ENCODE data around the gene BCCIP.

Gene BCCIP

DNA sequence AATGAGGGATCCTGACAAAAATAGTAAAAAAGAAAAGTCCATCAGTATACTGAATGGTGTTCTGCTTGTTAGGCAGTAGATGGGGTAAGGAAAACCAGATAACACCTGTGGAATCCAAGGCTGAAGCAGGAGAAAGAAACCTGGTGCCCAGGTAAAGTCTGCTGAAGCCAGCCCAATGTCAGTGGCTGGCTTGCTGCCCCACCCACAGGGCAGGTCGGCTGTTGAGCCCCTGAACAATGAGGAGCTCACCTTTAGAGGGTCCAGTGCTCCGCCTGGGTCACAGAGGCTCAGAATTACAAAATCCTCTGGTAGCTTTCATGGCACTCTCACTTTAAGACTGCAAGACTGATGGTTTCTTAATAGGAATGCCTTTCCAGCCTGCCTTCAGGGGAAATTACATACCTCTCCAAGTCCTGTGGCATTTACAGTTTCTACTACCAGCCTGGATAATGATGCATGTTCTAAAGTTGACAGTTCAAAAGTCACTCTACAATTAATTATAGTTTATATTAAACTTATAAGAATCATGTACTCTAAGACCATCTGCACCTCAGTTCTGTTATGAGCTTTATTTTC, 33.9 kb downstream of the BCCIP start:
- TF ChIP-seq, protein P1, sequence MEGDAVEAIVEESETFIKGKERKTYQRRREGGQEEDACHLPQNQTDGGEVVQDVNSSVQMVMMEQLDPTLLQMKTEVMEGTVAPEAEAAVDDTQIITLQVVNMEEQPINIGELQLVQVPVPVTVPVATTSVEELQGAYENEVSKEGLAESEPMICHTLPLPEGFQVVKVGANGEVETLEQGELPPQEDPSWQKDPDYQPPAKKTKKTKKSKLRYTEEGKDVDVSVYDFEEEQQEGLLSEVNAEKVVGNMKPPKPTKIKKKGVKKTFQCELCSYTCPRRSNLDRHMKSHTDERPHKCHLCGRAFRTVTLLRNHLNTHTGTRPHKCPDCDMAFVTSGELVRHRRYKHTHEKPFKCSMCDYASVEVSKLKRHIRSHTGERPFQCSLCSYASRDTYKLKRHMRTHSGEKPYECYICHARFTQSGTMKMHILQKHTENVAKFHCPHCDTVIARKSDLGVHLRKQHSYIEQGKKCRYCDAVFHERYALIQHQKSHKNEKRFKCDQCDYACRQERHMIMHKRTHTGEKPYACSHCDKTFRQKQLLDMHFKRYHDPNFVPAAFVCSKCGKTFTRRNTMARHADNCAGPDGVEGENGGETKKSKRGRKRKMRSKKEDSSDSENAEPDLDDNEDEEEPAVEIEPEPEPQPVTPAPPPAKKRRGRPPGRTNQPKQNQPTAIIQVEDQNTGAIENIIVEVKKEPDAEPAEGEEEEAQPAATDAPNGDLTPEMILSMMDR (conservative IDR thresholded peaks at IDR 0.05) = no peak
- no peak for TF ChIP-seq ZFX (IDR thresholded peaks at IDR 0.05)
- no peak overlapping the region for H3K27ac ChIP-seq

DNA sequence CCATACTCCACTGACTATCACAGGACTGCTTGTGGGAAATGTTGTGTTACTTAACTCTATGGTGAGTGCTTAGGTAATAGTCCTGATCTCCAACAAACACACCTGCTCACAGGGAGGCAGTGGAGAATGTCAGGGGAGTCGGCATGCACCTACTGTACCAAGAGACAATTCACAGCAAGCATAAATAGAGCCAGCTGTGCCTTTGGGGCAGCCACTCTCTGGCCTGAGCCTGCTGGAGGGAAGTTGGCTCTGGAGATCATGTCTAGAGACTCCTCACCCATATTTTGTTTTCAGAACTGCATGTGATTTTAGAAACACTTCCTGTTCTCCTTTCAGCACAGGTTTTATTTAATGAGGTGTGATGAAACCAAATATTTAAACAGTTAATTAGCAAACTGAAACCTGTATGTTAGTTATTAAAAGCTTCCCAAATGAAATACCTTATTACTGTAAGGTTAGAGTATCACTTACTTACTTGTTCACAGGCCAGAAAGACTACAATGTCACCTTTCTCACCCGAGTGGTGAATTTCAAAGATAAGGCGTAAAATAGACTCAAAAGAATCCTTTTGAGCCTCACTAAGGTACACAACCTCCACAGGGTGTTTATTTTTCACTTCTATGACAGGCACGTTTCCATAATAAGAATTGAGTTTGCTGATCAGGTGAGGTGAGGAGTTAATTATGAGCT, 35.9 kb downstream of the BCCIP start:
- TF ChIP-seq, protein P1 (conservative IDR thresholded peaks at IDR 0.05) = no peak
- no peak for TF ChIP-seq ZFX (IDR thresholded peaks at IDR 0.05)
- no peak overlapping the region for H3K27ac ChIP-seq

- H3K27ac ChIP-seq = no peak overlapping the region
- TF ChIP-seq, protein P1 (conservative IDR thresholded peaks at IDR 0.05) = no peak
- TF ChIP-seq ZFX (IDR thresholded peaks at IDR 0.05) = no peak
Measured at GRCh38 chr10:125865120-125865519, 41.8 kb downstream of the BCCIP start.

DNA sequence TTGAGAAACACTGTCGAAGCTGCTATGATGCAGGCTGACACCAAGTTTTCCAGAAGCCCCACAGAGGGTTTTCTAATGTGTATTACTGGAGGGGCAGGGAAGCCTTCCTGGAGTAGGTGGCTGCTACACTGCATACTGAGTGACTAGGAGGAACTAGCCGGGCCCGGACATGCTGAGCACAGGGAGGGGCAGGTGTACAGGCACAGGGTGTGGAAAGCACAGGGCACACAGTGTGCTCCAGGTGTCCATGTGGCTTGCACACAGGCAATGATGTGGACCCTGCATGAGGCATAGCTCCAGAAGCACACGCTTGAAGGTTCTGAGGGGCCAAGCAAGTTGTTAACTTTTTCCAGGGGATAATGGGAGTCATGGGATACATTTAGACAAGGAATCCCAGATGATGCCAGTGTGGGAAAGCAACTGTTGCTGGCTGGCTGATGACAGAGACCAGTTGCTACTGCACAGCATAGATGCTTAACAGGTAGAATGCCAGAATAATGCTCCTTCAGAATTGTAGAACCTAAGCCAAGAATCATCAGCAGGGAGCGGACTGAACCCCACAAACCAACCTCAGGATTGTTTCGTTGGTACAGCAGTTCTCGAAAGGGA, 43.2 kb downstream of the BCCIP start:
- no peak for TF ChIP-seq ZFX (IDR thresholded peaks at IDR 0.05)
- TF ChIP-seq, protein P1 (conservative IDR thresholded peaks at IDR 0.05) = no peak
- H3K27ac ChIP-seq = no peak overlapping the region

DNA sequence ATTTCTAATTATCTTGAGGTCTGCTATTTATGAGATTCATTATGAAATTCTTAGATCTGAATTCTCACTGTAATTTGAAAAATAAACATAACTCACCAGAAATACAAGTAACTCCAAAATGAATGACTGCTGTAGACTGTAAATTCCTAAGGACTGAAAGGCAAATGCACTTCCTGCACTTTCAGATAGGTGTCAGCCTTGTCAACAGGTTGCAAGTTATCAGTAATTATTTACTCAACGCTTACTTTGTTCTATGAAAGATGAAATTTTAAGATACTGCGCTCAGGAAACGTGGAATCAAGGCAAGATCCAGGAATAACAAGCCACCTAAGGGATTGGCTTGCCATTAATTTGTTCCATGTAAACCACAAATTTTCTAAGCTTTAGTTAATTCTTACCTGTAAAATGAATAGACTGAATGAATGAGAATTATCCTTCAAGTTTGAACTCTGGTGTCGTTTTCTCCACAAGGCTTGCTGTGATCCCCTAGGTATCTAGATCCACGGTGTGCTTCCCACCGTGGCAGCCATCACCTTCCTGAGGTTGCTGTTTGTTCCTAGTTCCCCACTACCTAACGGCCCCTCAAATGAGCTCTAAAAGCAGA, 45.1 kb downstream of the BCCIP start:
- no peak overlapping the region for H3K27ac ChIP-seq
- TF ChIP-seq, protein P1 (conservative IDR thresholded peaks at IDR 0.05) = peak; percentile 95
- TF ChIP-seq ZFX (IDR thresholded peaks at IDR 0.05) = no peak

- no peak overlapping the region for H3K27ac ChIP-seq
- TF ChIP-seq, protein P1 (conservative IDR thresholded peaks at IDR 0.05) = no peak
- no peak for TF ChIP-seq ZFX (IDR thresholded peaks at IDR 0.05)
Measured at GRCh38 chr10:125871338-125871737, 48.0 kb downstream of the BCCIP start.
